BJ (cell line): ENCODE results near the gene CLSTN2. TPM values are rescaled to one million over a fixed set of nuclear protein-coding genes. Genes with fewer than 3 reads are reported as not detected.

Source experiments
- CTCF ChIA-PET: fragments of 350-600 bp; formaldehyde crosslinking; extraction: SDS; loops from one replicate; lab custom pipeline; 2021; ENCODE audit warnings: antibody characterized with exemption, inconsistent platforms; lab: Yijun Ruan, JAX
- POLR2A ChIA-PET: fragments of 300-600 bp; sonication (Branson Sonifier 250); formaldehyde crosslinking; extraction: SDS; loops from one replicate; lab custom pipeline; 2021; ENCODE audit warnings: antibody characterized with exemption; lab: Charles Lee
- DNase-seq: peaks from one replicate; pipeline ENCODE4 v3.0.0-alpha.2; 2011; ENCODE audit warnings: low read depth
- H3K27me3 ChIP-seq: 2 replicates; pipeline ENCODE4 v1.6.0; 2011; ENCODE audit warnings: low read length; ENCODE audit not compliant: control insufficient read depth, insufficient read depth
- H3K36me3 ChIP-seq: 2 replicates; pipeline ENCODE4 v1.5.1; 2011; ENCODE audit warnings: low read length; ENCODE audit not compliant: control insufficient read depth, insufficient read depth
- H3K4me3 ChIP-seq: 2 replicates; pipeline ENCODE4 v1.5.1; 2011; ENCODE audit warnings: low read depth, mild to moderate bottlenecking, control low read depth, low read length
- polyA plus RNA-seq: library from polyadenylated mRNA; depleted of rRNA; stranded (reverse); fragments of >200 nt; gene quantifications from 2 replicates; pipeline ENCODE4 v1.2.3, GENCODE V29; 2011
- TF ChIP-seq, protein P1 (sequence below): IDR thresholded peaks from 2 replicates; pipeline ENCODE4 v1.5.1; 2011; ENCODE audit warnings: low read depth, mild to moderate bottlenecking, control low read depth, inconsistent platforms, low read length, moderate library complexity; ENCODE audit not compliant: insufficient read depth

Gene CLSTN2
- polyA plus RNA-seq, 1 experiment = 1.8 TPM

- TF ChIP-seq, protein P1, sequence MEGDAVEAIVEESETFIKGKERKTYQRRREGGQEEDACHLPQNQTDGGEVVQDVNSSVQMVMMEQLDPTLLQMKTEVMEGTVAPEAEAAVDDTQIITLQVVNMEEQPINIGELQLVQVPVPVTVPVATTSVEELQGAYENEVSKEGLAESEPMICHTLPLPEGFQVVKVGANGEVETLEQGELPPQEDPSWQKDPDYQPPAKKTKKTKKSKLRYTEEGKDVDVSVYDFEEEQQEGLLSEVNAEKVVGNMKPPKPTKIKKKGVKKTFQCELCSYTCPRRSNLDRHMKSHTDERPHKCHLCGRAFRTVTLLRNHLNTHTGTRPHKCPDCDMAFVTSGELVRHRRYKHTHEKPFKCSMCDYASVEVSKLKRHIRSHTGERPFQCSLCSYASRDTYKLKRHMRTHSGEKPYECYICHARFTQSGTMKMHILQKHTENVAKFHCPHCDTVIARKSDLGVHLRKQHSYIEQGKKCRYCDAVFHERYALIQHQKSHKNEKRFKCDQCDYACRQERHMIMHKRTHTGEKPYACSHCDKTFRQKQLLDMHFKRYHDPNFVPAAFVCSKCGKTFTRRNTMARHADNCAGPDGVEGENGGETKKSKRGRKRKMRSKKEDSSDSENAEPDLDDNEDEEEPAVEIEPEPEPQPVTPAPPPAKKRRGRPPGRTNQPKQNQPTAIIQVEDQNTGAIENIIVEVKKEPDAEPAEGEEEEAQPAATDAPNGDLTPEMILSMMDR = no peak
- CTCF ChIA-PET = interaction anchor here (1.0 kb wide), 1 partner anchor 14 kb away, joined by 3 read pairs; no protein-coding TSS in a partner anchor
- POLR2A ChIA-PET = no interaction called here
- no peak overlapping the region for H3K4me3 ChIP-seq
- H3K36me3 ChIP-seq = no peaks in the 10 kb centered on the region
- no peaks in the 10 kb centered on the region for H3K27me3 ChIP-seq
- DNase-seq = no peak
Observed at GRCh38 chr3:140252812-140253656, 318.0 kb downstream of the CLSTN2 start.

DNA sequence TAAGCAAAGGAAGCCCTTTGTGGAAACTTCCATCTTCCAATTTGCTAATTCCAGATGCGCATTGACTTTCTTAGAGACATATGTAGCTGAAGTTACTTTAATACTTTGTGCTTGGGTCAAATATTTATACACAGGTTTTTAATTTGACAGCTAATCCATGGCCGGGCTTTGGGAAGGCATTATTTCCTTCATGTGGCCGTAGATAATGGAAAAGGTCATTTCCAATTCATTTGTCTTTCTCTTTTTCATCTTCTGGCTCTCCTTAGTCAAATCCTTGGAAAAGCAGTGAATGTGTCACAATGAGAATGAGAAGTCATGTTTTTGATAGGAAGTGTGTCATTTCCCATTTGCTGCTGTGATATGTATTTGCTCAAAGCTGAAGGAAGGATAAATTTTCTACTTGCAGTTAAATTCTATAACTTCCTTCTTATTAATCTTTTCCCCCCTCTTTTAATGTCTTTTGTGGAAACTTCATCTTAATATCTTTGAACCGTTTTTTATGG is 323.3 kb downstream of the CLSTN2 start:
- Histone ChIP-seq H3K36me3 (no peaks in the 10 kb centered on the region), H3K4me3 (no peak overlapping the region), H3K27me3 (no peaks in the 10 kb centered on the region)
- CTCF ChIA-PET = no interaction called here
- DNase-seq = no peak
- POLR2A ChIA-PET = no interaction called here
- TF ChIP-seq, protein P1 = no peak

GRCh38 chr3:140265302-140265701 is 330.3 kb downstream of the CLSTN2 start:
- no peak overlapping the region for H3K4me3 ChIP-seq
- DNase-seq = no peak
- TF ChIP-seq, protein P1 = no peak
- H3K27me3 ChIP-seq = no peaks in the 10 kb centered on the region
- no peaks in the 10 kb centered on the region for H3K36me3 ChIP-seq
- POLR2A ChIA-PET = no interaction called here
- CTCF ChIA-PET = interaction anchor here (1.5 kb wide), 1 partner anchor 12 kb away, joined by 3 read pairs; no protein-coding TSS in a partner anchor

GRCh38 chr3:140268103-140268502 is 333.1 kb downstream of the CLSTN2 start:
- H3K27me3 ChIP-seq = no peaks in the 10 kb centered on the region
- DNase-seq = no peak
- POLR2A ChIA-PET = no interaction called here
- no peak overlapping the region for H3K4me3 ChIP-seq
- CTCF ChIA-PET = no interaction called here
- H3K36me3 ChIP-seq = no peaks in the 10 kb centered on the region
- TF ChIP-seq, protein P1 = no peak

DNA sequence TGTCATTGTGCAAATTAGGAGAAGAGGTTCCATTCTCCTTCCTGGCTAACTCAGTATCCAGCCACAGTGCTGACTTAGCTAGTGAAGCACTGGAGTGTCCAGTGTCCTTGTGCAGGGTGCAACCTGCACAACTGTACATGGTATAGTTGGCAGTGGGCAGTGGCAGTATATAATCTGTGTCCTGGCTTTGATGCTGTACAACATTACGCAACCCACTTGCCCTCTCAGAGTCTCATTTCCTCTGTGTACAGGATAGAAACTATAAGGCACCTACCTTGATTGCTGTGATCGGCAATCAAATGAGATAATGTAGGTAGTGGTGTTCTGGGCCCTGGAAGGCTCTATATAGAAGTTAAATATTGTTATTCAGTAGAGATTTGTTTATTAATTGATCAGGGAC is 333.6 kb downstream of the CLSTN2 start:
- DNase-seq = no peak
- CTCF ChIA-PET = no interaction called here
- Histone ChIP-seq H3K27me3 (no peaks in the 10 kb centered on the region), H3K4me3 (no peak overlapping the region), H3K36me3 (no peaks in the 10 kb centered on the region)
- POLR2A ChIA-PET = no interaction called here
- TF ChIP-seq, protein P1 = no peak
